PC-9 (cell line): ENCODE data around the gene SLC30A2. TPM values are rescaled to one million over a fixed set of nuclear protein-coding genes. Genes with fewer than 3 reads are reported as not detected.

Source experiments
- BruUV-seq: library from RNA; stranded (reverse); fragments of 400-500 nt; replicated peaks from 2 replicates; lab custom pipeline; 2021; lab: Mats Ljungman, UMichigan
- CTCF ChIA-PET: fragments of 300-600 bp; sonication (Branson Sonifier 250); formaldehyde crosslinking; loops from one replicate; lab custom pipeline; 2022; ENCODE audit warnings: antibody characterized with exemption; lab: Charles Lee
- POLR2A ChIA-PET: fragments of 300-600 bp; sonication (Branson Sonifier 250); formaldehyde crosslinking; loops from one replicate; lab custom pipeline; 2022; ENCODE audit warnings: antibody characterized with exemption; ENCODE audit not compliant: unreplicated experiment; lab: Charles Lee
- DNase-seq, 2 experiments: peaks; one replicate each; pipeline versions ENCODE4 v3.0.0 to v3.0.0-alpha.2; 2015 to 2022; ENCODE audit warnings: mixed read lengths in 1 of 2
- H2AFZ ChIP-seq: fragments of 200-600 bp; sonication (generic); 2 replicates; pipeline ENCODE4 v1.8.1; 2017; ENCODE audit warnings: antibody characterized with exemption
- H3F3A ChIP-seq: fragments of 200-600 bp; sonication (generic); 2 replicates; pipeline ENCODE4 v1.8.1; 2017; ENCODE audit warnings: antibody characterized with exemption, mild to moderate bottlenecking, low read depth; ENCODE audit not compliant: insufficient read depth
- H3K27ac ChIP-seq: fragments of 200-600 bp; sonication (generic); 2 replicates; pipeline ENCODE4 v1.6.1; 2016; ENCODE audit warnings: mixed run types
- H3K27me3 ChIP-seq: fragments of 200-600 bp; sonication (generic); 2 replicates; pipeline ENCODE4 v1.6.1; 2016; ENCODE audit warnings: low read depth, mixed run types; ENCODE audit not compliant: insufficient read depth
- H3K36me3 ChIP-seq: fragments of 200-600 bp; sonication (generic); 2 replicates; pipeline ENCODE4 v1.6.1; 2016; ENCODE audit warnings: low read depth, mixed run types
- H3K4me1 ChIP-seq: fragments of 200-600 bp; sonication (generic); replicated peaks from 2 replicates; pipeline ENCODE4 v1.6.1; 2016; ENCODE audit warnings: mixed run types; ENCODE audit not compliant: insufficient read depth
- H3K4me2 ChIP-seq: fragments of 200-600 bp; sonication (generic); 2 replicates; pipeline ENCODE4 v1.6.1; 2017; ENCODE audit warnings: mixed run types
- H3K4me3 ChIP-seq: fragments of 200-600 bp; sonication (generic); 2 replicates; pipeline ENCODE4 v1.6.1; 2016; ENCODE audit warnings: mixed run types
- H3K79me2 ChIP-seq: fragments of 200-600 bp; sonication (generic); 2 replicates; pipeline ENCODE4 v1.6.1; 2017; ENCODE audit warnings: low read depth, mixed run types
- H3K9me2 ChIP-seq: fragments of 200-600 bp; sonication (generic); 2 replicates; pipeline ENCODE4 v1.8.1; 2017; ENCODE audit warnings: mild to moderate bottlenecking; ENCODE audit not compliant: insufficient read depth
- H3K9me3 ChIP-seq: fragments of 200-600 bp; sonication (generic); 2 replicates; pipeline ENCODE4 v1.8.1; 2016; ENCODE audit warnings: low read depth; ENCODE audit not compliant: insufficient read depth
- H4K20me1 ChIP-seq: fragments of 200-600 bp; sonication (generic); 2 replicates; pipeline ENCODE4 v1.8.1; 2017; ENCODE audit not compliant: insufficient read depth
- CTCF ChIP-seq: fragments of 200-600 bp; sonication (generic); conservative IDR thresholded peaks from 2 replicates; pipeline ENCODE4 v1.6.1; 2017; ENCODE audit warnings: mixed run types, antibody characterized with exemption, mild to moderate bottlenecking, moderate library complexity
- EZH2 ChIP-seq: fragments of 200-600 bp; sonication (generic); IDR thresholded peaks from 2 replicates; pipeline ENCODE4 v1.8.0; 2017; ENCODE audit warnings: antibody characterized with exemption, low read depth
- intact Hi-C: fragments of 100-400 bp; cut with micrococcal nuclease; formaldehyde crosslinking; loops from one replicate; pipeline ENCODE4 v1.10.0; 2022; ENCODE audit not compliant: unreplicated experiment
- total RNA-seq: library from RNA; stranded (reverse); gene quantifications from 2 replicates; pipeline ENCODE4 v1.2.3, GENCODE V29; 2021

The SLC30A2 gene
- total RNA-seq, 1 experiment from 2014 or later: not detected

GRCh38 chr1:26034504-26035202 lies 11.3 kb downstream of the SLC30A2 start:
- Histone ChIP-seq H3K9me3 (no peaks in the 10 kb centered on the region), H3K79me2 (no peaks in the 10 kb centered on the region), H3F3A (no peaks in the 10 kb centered on the region), H3K4me2 (peak overlapping the region; percentile 93), H3K27me3 (no peaks in the 10 kb centered on the region), H4K20me1 (no peaks in the 10 kb centered on the region), H2AFZ (peak overlapping the region; percentile 97), H3K27ac (no peak overlapping the region), H3K4me1 (peaks cover 9% of the 10 kb centered on the region), H3K36me3 (no peaks in the 10 kb centered on the region), H3K9me2 (no peaks in the 10 kb centered on the region), H3K4me3 (peak overlapping the region; percentile 85; the same call in 1 of the 2 replicates)
- POLR2A ChIA-PET: no interaction called here
- BruUV-seq: no TSS peak
- intact Hi-C loops: loop anchor here (5.0 kb wide), 3 partner anchors 128 to 288 kb away; no protein-coding TSS in a partner anchor
- no peak for DNase-seq
- CTCF ChIA-PET: no interaction called here
- TF ChIP-seq CTCF: no peak
- no peak for TF ChIP-seq EZH2

GRCh38 chr1:26032656-26033357 lies 13.1 kb downstream of the SLC30A2 start:
- no peak overlapping the region for H3K4me3 ChIP-seq
- intact Hi-C loops: no loop called here
- TF ChIP-seq EZH2: no peak
- no peak for TF ChIP-seq CTCF
- no peaks in the 10 kb centered on the region for H3F3A ChIP-seq
- H3K79me2 ChIP-seq: no peaks in the 10 kb centered on the region
- no peaks in the 10 kb centered on the region for H3K9me2 ChIP-seq
- H3K4me2 ChIP-seq: no peak overlapping the region
- DNase-seq: no peak
- H4K20me1 ChIP-seq: no peaks in the 10 kb centered on the region
- H3K27me3 ChIP-seq: no peaks in the 10 kb centered on the region
- H2AFZ ChIP-seq: no peak overlapping the region
- ChIA-PET CTCF (no interaction called here), POLR2A (interaction anchor here (0.6 kb wide), 1 partner anchor 132 kb away, joined by 6 read pairs; no protein-coding TSS in a partner anchor)
- no peaks in the 10 kb centered on the region for H3K9me3 ChIP-seq
- no peaks in the 10 kb centered on the region for H3K36me3 ChIP-seq
- peaks cover 9% of the 10 kb centered on the region for H3K4me1 ChIP-seq
- no peak overlapping the region for H3K27ac ChIP-seq
- BruUV-seq: no TSS peak

GRCh38 chr1:26031611-26032220 lies 14.2 kb downstream of the SLC30A2 start:
- intact Hi-C loops: no loop called here
- no peaks in the 10 kb centered on the region for H4K20me1 ChIP-seq
- POLR2A ChIA-PET: no interaction called here
- H3K79me2 ChIP-seq: no peaks in the 10 kb centered on the region
- H3K4me3 ChIP-seq: no peak overlapping the region
- H3K27ac ChIP-seq: no peak overlapping the region
- CTCF ChIA-PET: no interaction called here
- no peak for TF ChIP-seq EZH2
- no peak for TF ChIP-seq CTCF
- no peak overlapping the region for H2AFZ ChIP-seq
- no peaks in the 10 kb centered on the region for H3F3A ChIP-seq
- no peaks in the 10 kb centered on the region for H3K9me3 ChIP-seq
- H3K36me3 ChIP-seq: no peaks in the 10 kb centered on the region
- no peak for DNase-seq
- peaks cover 6% of the 10 kb centered on the region for H3K4me1 ChIP-seq
- H3K9me2 ChIP-seq: no peaks in the 10 kb centered on the region
- H3K4me2 ChIP-seq: no peak overlapping the region
- BruUV-seq: no TSS peak
- no peaks in the 10 kb centered on the region for H3K27me3 ChIP-seq
